Chondrocyte (in vitro differentiated cells): ENCODE results near the gene ARHGEF4. TPM values are rescaled to one million over a fixed set of nuclear protein-coding genes. Genes with fewer than 3 reads are reported as not detected.
"Not testable (repeated sequence)": the region's sequence is repeated elsewhere in the genome, so short reads cannot be mapped to it uniquely, and the experiment has no call there.

Source experiments
- DNase-seq: peaks from one replicate; pipeline ENCODE4 v3.0.0; 2021; ENCODE audit warnings: mixed read lengths, low spot score
- H3K27ac Mint-ChIP-seq: one replicate; pipeline ENCODE4 v1.8.0; 2021; ENCODE audit warnings: mild to moderate bottlenecking, moderate library complexity, mixed read lengths; ENCODE audit not compliant: unreplicated experiment
- H3K27me3 Mint-ChIP-seq: 2 replicates; pipeline ENCODE4 v1.8.0; 2021; ENCODE audit warnings: low read depth, mixed read lengths
- H3K36me3 Mint-ChIP-seq: 2 replicates; pipeline ENCODE4 v1.8.0; 2021; ENCODE audit warnings: low read depth, mixed read lengths
- H3K4me1 Mint-ChIP-seq: 2 replicates; pipeline ENCODE4 v1.8.0; 2021; ENCODE audit warnings: low read depth, mild to moderate bottlenecking, mixed read lengths
- H3K4me3 Mint-ChIP-seq: one replicate; pipeline ENCODE4 v1.8.0; 2021; ENCODE audit warnings: mild to moderate bottlenecking, moderate library complexity, mixed read lengths; ENCODE audit not compliant: unreplicated experiment
- H3K9me3 Mint-ChIP-seq: 2 replicates; pipeline ENCODE4 v1.8.0; 2021; ENCODE audit warnings: low read depth, mixed read lengths
- CTCF ChIP-seq: fragments of 200-600 bp; sonication (generic); IDR thresholded peaks from 2 replicates; pipeline ENCODE4 v1.5.0; 2021; ENCODE audit warnings: antibody characterized with exemption, mild to moderate bottlenecking, moderate library complexity
- total RNA-seq: library from RNA; stranded (reverse); gene quantifications from 3 replicates; pipeline ENCODE4 v1.2.1, GENCODE V29; 2021

Gene ARHGEF4
- total RNA-seq, 1 donor from 2014 or later = 12.3 TPM

GRCh38 chr2:131077966-131078365 is 241.3 kb downstream of the ARHGEF4 start:
- no peaks in the 10 kb centered on the region for H3K27me3 Mint-ChIP-seq
- H3K9me3 Mint-ChIP-seq = no peaks in the 10 kb centered on the region
- no peak for TF ChIP-seq CTCF
- H3K4me3 Mint-ChIP-seq = no peak overlapping the region
- no peak for DNase-seq
- no peak overlapping the region for H3K27ac Mint-ChIP-seq
- peaks cover 40% of the 10 kb centered on the region for H3K36me3 Mint-ChIP-seq
- peaks cover 4% of the 10 kb centered on the region for H3K4me1 Mint-ChIP-seq

- not testable (repeated sequence) for H3K27ac Mint-ChIP-seq, DNase-seq, H3K4me1 Mint-ChIP-seq, H3K27me3 Mint-ChIP-seq, H3K4me3 Mint-ChIP-seq, H3K9me3 Mint-ChIP-seq
- peaks cover 35% of the 10 kb centered on the region for H3K36me3 Mint-ChIP-seq
Measured at GRCh38 chr2:131079931-131080330, 243.2 kb downstream of the ARHGEF4 start.

- H3K4me3 Mint-ChIP-seq = no peak overlapping the region
- TF ChIP-seq CTCF = no peak
- H3K27ac Mint-ChIP-seq = no peak overlapping the region
- no peak for DNase-seq
- H3K36me3 Mint-ChIP-seq = peaks cover 30% of the 10 kb centered on the region
- peaks cover 8% of the 10 kb centered on the region for H3K4me1 Mint-ChIP-seq
- no peaks in the 10 kb centered on the region for H3K9me3 Mint-ChIP-seq
- H3K27me3 Mint-ChIP-seq = no peaks in the 10 kb centered on the region
Measured at GRCh38 chr2:131081190-131081589, 244.5 kb downstream of the ARHGEF4 start.

GRCh38 chr2:131085646-131086045 is 248.9 kb downstream of the ARHGEF4 start:
- Mint-ChIP-seq H3K27ac (no peak overlapping the region), H3K9me3 (no peaks in the 10 kb centered on the region), H3K36me3 (peaks cover 15% of the 10 kb centered on the region), H3K27me3 (no peaks in the 10 kb centered on the region), H3K4me3 (no peak overlapping the region), H3K4me1 (peaks cover 8% of the 10 kb centered on the region)
- DNase-seq = no peak
- no peak for TF ChIP-seq CTCF

- no peaks in the 10 kb centered on the region for H3K27me3 Mint-ChIP-seq
- no peak for TF ChIP-seq CTCF
- DNase-seq = no peak
Measured at GRCh38 chr2:131092458-131093005, 255.8 kb downstream of the ARHGEF4 start.

GRCh38 chr2:131093006-131093695 is 256.4 kb downstream of the ARHGEF4 start, which contains the start of gene FAM168B:
Gene FAM168B, minus strand, starts transcription at chr2:131093460. Its CDS starts 10,814 bp downstream, at chr2:131082646.
- Mint-ChIP-seq H3K9me3 (no peaks in the 10 kb centered on the region), H3K4me1 (peaks cover 23% of the 10 kb centered on the region), H3K36me3 (no peaks in the 10 kb centered on the region), H3K27me3 (no peaks in the 10 kb centered on the region), H3K27ac (peak within 1 kb of the TSS; percentile 96), H3K4me3 (peak within 1 kb of the TSS; percentile 92)
- DNase-seq = peak; percentile 94
- no peak for TF ChIP-seq CTCF

More at GRCh38 chr2:131092458-131093005, 255.8 kb downstream of the ARHGEF4 start:
- peaks cover 23% of the 10 kb centered on the region for H3K4me1 Mint-ChIP-seq
- H3K4me3 Mint-ChIP-seq = peak overlapping the region; percentile 72
- peak overlapping the region; percentile 87 for H3K27ac Mint-ChIP-seq
- H3K9me3 Mint-ChIP-seq = no peaks in the 10 kb centered on the region
- no peaks in the 10 kb centered on the region for H3K36me3 Mint-ChIP-seq
